ENCODE results near the gene MAP4K4. TPM values are rescaled to one million over a fixed set of nuclear protein-coding genes. Genes with fewer than 3 reads are reported as not detected.

Gene MAP4K4
- total RNA-seq = 223 and 333 TPM in 2 replicates

GRCh38 chr2:101697124-101698013 is at the start of gene MAP4K4:
MAP4K4 (plus strand) TSS chr2:101697707; CDS start chr2:101698081, 374 bp downstream.

Other genes starting within 250 kb of the MAP4K4 start
- gene RFX8, start 222.6 kb upstream of the MAP4K4 start, total RNA-seq = 0.28 and 0.81 TPM in 2 replicates